Activated CD4-positive, alpha-beta T cell treated with anti-CD3 and anti-CD28 coated beads for 36 hours (primary cell): ENCODE data around the gene WHRN. TPM values are rescaled to one million over a fixed set of nuclear protein-coding genes. Genes with fewer than 3 reads are reported as not detected.

Experiments used
- ATAC-seq: fragments of 200-7000 bp; cut with Tn5 transposase; one replicate; pipeline ENCODE4 v1.10.0; 2021; ENCODE audit warnings: mild to moderate bottlenecking, moderate library complexity
- CTCF ChIA-PET: fragments of 350-600 bp; sonication (Branson Sonifier 250); formaldehyde crosslinking; loops from one replicate; lab custom pipeline; 2021; ENCODE audit warnings: antibody characterized with exemption; lab: Charles Lee
- POLR2A ChIA-PET: fragments of 350-600 bp; sonication (Branson Sonifier 250); formaldehyde crosslinking; loops from one replicate; lab custom pipeline; 2021; ENCODE audit warnings: antibody characterized with exemption, inconsistent platforms; lab: Charles Lee
- DNase-seq: peaks from one replicate; pipeline ENCODE4 v3.0.0-alpha.2; 2020
- H3K27ac Mint-ChIP-seq: one replicate; pipeline ENCODE4 v1.8.0; 2021; ENCODE audit warnings: mixed read lengths
- H3K27me3 Mint-ChIP-seq: one replicate; pipeline ENCODE4 v1.8.0; 2021; ENCODE audit warnings: mixed read lengths
- H3K36me3 Mint-ChIP-seq: one replicate; pipeline ENCODE4 v1.8.0; 2021; ENCODE audit warnings: low read depth, mixed read lengths
- H3K4me1 Mint-ChIP-seq: one replicate; pipeline ENCODE4 v1.8.0; 2021; ENCODE audit warnings: mixed read lengths
- H3K4me3 Mint-ChIP-seq: one replicate; pipeline ENCODE4 v1.8.0; 2021; ENCODE audit warnings: mild to moderate bottlenecking, moderate library complexity, mixed read lengths
- H3K9me3 Mint-ChIP-seq: one replicate; pipeline ENCODE4 v1.8.0; 2021; ENCODE audit warnings: low read depth, mixed read lengths
- intact Hi-C, 2 experiments: fragments of 100-400 bp; cut with DNase I in 1 of 2; cut with micrococcal nuclease in 1 of 2; formaldehyde crosslinking; loops; one replicate each; pipeline versions ENCODE4 v1.14.2 to v1.15.1; 2022 to 2024; cut with DNase I, micrococcal nuclease
- total RNA-seq, 2 experiments: library from RNA; stranded (reverse); gene quantifications; one replicate each; pipeline ENCODE4 v1.2.3, GENCODE V29; 2021

Gene WHRN
- total RNA-seq, 2 experiments from 2014 or later = 1.9 to 2.0 TPM

DNA sequence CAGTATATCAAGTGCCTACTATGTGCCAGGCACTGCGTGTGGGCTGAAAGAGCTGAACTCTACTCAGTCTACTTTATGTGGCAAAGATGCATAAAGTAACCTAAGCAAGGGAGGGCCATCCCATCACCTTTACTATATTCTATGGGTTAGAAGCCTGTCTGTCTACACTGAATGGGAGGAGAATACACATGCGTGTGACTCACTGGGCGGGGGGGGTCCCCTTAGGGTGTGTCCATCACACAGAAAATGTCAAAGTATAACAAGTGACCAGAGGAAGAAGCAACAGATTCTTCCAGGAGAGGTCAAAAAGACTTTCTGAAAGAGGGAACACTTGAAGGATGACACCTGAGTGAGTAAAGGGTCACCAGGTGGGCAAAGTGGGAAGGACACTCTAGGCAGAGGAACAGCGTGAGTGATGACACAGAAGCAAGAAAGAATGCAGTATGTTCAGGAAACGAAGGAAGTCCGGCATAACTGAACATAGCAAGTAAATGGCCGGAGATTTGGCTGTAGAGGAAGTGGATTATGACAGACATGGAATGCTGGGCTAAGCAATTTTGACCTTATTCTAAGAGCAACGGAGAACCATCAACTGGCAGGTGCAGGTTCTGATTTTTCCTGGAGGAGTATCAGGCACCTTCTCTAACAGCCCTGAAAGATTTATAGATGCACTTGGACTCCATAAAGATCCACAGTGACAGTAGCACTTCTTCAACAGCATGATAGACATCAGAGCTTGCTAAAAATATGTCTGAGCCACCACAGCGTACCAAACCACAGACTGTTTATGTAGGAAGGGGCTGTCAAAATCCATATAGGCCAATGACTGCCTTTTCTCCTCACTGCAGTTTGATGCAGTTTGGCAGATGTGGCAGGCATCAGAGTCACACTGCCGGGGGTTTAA, 8.0 kb upstream of the WHRN start:
- intact Hi-C loops = no loop called here
- Mint-ChIP-seq H3K27me3 (peaks cover 14% of the 10 kb centered on the region), H3K4me3 (no peak overlapping the region), H3K4me1 (peaks cover 5% of the 10 kb centered on the region), H3K27ac (no peak overlapping the region), H3K36me3 (no peaks in the 10 kb centered on the region), H3K9me3 (no peaks in the 10 kb centered on the region)
- peak; percentile 42 for ATAC-seq
- peak; percentile 24 for DNase-seq
- ChIA-PET CTCF (interaction anchor here (1.6 kb wide), 1 partner anchor 25 kb away, joined by 4 read pairs; no protein-coding TSS in a partner anchor), POLR2A (no interaction called here)

DNA sequence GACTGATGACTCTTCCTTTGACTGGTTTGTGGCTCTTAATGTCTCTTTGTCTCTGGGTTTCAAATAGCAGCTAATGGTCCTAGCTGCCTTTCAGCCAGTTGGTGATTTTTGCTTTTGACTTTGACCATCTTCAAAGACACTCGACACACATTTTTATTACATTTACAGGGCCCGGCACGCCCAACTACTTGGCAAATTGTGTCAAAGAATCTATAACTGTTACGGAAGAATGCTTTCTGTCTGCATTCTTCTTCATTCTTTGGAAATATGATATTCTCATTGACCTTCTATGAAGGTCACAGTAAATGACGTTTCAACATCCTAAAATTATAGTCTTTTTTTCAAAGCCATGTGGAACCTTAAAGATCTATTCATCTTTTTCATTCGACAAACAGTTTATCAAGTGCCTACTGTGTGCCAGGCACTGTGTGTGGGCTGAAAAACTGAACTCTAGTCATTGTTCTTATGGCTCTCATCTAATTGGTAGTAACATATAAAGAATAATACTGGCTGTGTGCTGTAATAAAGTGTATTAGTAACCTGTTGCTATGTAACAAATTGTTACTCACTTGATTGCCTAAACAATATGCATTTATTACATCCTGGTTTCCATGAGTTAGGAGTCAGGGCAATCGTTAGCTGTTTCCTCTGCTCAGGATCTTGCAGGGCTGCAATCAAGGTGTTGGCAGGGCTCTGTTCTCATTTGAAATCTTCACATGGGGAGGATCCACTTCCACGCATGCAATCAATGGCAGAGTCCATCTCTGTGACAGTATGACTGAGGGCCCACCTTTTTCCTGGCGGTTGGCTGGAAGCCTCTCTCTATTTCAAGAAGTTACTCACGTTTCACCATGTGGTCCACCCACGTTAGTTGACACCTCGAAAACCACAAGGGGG, 7.0 kb upstream of the WHRN start:
- H3K27me3 Mint-ChIP-seq = peaks cover 17% of the 10 kb centered on the region
- H3K27ac Mint-ChIP-seq = no peak overlapping the region
- H3K9me3 Mint-ChIP-seq = no peaks in the 10 kb centered on the region
- H3K4me1 Mint-ChIP-seq = peaks cover 7% of the 10 kb centered on the region
- intact Hi-C loops = no loop called here
- ATAC-seq = no peak
- ChIA-PET CTCF (interaction anchor here (0.7 to 1.6 kb wide), 2 partner anchors 24 to 64 kb away, joined by 3 to 4 read pairs; no protein-coding TSS in a partner anchor), POLR2A (no interaction called here)
- H3K36me3 Mint-ChIP-seq = no peaks in the 10 kb centered on the region
- no peak for DNase-seq
- H3K4me3 Mint-ChIP-seq = no peak overlapping the region

DNA sequence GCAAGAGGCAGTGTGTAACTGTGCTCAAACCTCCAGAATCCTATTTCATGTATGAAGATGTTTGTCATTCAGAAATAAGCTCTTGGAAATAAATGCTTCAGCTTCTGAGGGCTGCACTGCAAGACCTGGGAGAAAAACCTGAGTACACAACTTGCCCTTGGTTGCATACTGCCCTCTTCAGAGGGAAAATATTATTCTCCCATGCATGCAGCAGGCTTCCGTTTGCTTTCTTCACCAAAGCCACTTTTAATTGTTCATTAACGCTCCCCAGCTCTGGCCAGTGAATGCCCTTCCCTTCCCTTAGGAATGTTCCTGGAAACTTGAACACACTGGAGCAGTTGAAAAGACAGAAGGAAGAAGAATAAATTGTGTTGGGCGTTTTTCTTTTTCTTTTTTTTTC, 2.5 kb upstream of the WHRN start:
- Mint-ChIP-seq H3K36me3 (no peaks in the 10 kb centered on the region), H3K27me3 (peaks cover 21% of the 10 kb centered on the region), H3K4me3 (no peak overlapping the region), H3K27ac (peak overlapping the region; percentile 31), H3K4me1 (peaks cover 12% of the 10 kb centered on the region), H3K9me3 (no peaks in the 10 kb centered on the region)
- ChIA-PET POLR2A (no interaction called here), CTCF (interaction anchor here (0.8 to 4.0 kb wide), 11 partner anchors 11 to 153 kb away, joined by 3 to 27 read pairs (median 5); no protein-coding TSS in a partner anchor)
- ATAC-seq = peak; percentile 25
- intact Hi-C loops = loop anchor here (1.0 to 10.0 kb wide), 7 partner anchors 21 to 350 kb away; partner anchors contain the start of gene COL27A1 (in 1 of the 2)
- DNase-seq = peak; percentile 21

DNA sequence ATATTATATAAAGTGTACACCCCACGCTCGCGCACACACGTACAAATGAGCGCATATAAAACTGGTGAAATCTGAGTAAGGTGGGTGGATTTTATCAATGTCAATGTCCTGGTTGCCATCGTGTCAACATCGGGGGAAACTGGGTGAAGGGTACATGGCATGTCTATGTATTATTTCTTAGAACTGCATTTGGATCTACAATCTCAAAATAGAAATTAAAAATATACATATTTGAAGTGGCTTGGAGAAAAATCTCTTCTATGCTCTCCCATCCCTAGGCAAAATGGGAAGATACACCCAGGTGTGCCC, 763 bp upstream of the WHRN start:
- intact Hi-C loops = loop anchor here (2.0 to 10.0 kb wide), 6 partner anchors 19 to 349 kb away; partner anchors contain the start of gene COL27A1 (in 1 of the 2)
- Mint-ChIP-seq H3K27ac (no peak overlapping the region), H3K9me3 (no peaks in the 10 kb centered on the region), H3K36me3 (no peaks in the 10 kb centered on the region), H3K27me3 (peaks cover 19% of the 10 kb centered on the region), H3K4me3 (peak overlapping the region; percentile 75), H3K4me1 (peaks cover 21% of the 10 kb centered on the region)
- DNase-seq (no peak), ATAC-seq (no peak)
- ChIA-PET CTCF (interaction anchor here (0.6 to 4.0 kb wide), 6 partner anchors 10 to 185 kb away, joined by 3 to 27 read pairs (median 6); no protein-coding TSS in a partner anchor), POLR2A (no interaction called here)

DNA sequence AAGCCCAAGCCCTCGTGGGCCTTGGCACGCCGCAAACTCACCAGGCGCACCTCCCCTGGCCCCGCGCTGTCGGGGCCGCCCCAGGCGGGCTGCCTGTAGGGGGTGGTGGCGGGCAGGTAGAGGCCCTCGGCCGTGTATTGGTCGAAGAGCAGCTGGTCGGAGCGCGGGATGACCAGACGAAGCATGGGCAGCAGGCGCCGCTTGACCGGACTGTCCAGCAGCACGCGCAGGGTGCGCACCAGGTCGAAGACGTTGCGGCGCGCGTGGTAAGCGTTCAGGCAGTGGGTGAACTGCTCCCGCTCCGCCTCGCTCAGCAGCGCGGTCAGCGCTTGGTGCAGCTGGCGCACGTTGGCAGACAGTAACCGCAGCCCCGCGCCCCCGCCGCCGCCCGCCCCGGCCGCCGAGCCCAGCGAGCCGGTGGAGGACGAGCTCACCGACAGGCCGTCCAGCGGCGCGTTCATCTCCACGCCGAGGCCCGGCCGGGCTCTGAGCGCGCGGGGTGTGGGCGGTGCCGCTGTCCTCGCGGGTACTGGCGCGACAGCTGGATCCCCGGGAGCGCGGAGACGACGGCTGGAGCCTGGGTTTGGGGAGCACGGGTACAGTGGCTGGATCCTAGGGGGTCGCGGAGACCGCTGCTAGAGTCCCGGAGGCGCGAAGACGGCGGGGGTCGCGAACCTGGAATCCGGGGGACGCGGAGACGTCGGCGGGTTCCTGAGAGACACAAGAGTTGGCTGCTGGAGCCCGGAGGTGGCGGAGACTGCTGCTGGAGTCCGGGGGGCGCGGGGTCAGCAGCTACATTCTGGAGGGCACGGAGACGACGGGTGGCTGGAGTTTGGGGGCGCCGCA, 709 bp downstream of the WHRN start:
- ChIA-PET CTCF (interaction anchor here (0.6 to 2.8 kb wide), 7 partner anchors 11 to 427 kb away, joined by 3 to 14 read pairs (median 6); no protein-coding TSS in a partner anchor), POLR2A (interaction anchor here (0.6 to 1.2 kb wide), 7 partner anchors 17 to 414 kb away, joined by 3 to 7 read pairs (median 3); partner anchors contain the start of gene ATP6V1G1)
- Mint-ChIP-seq H3K27me3 (peaks cover 19% of the 10 kb centered on the region), H3K27ac (no peak overlapping the region), H3K36me3 (no peaks in the 10 kb centered on the region), H3K4me1 (peaks cover 21% of the 10 kb centered on the region), H3K9me3 (no peaks in the 10 kb centered on the region), H3K4me3 (peak overlapping the region; percentile 75)
- intact Hi-C loops = loop anchor here (1.0 to 10.0 kb wide), 9 partner anchors 17 to 347 kb away; partner anchors contain the start of genes ATP6V1G1 (in 2 of the 2), COL27A1 (in 1 of the 2) and TMEM268 (in 1 of the 2)
- peak; percentile 27 for ATAC-seq
- DNase-seq = peak; percentile 61

DNA sequence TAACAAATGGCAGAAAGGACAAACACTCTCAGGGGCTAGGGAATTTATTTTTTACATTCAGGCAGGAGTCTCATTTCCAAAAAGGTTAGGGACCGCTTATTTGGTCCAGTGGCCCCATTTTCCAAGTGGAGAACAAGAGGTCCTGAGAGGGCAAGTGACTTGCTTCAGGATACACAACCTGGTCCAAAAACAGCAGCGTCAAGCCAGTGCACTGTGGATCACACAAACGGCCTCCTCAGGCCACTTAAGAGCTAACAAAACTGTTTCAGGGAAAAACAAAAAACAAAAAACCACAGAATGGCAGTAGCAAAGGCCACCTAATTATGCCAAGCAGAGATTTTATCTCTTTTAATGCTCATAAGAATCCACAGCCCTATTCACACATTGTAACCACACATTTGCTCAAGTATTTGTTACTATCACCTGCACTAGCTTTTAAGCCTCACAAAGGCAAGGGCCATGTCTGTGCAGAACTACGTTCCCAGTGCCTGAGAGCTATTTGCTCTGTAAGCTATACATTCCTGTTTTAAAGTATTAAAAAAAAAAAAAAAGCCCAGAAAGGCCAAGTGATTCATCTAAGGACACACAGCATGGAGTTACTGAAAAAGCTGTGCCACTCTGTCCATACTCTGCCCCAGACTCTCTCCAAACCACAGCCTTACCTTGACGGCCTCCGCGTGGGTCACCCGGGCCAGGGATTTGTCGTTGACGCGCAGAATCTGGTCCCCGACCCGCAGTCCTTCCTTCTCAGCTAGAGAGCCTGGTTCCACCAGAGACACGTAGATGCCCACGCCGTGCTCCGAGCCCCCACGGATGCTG, 1.5 kb downstream of the WHRN start:
- ChIA-PET CTCF (interaction anchor here (1.0 to 2.8 kb wide), 5 partner anchors 16 to 150 kb away, joined by 3 to 14 read pairs (median 10); no protein-coding TSS in a partner anchor), POLR2A (interaction anchor here (0.6 to 1.2 kb wide), 7 partner anchors 16 to 415 kb away, joined by 3 to 7 read pairs (median 3); partner anchors contain the start of gene ATP6V1G1)
- H3K27ac Mint-ChIP-seq = no peak overlapping the region
- peaks cover 12% of the 10 kb centered on the region for H3K27me3 Mint-ChIP-seq
- no peaks in the 10 kb centered on the region for H3K9me3 Mint-ChIP-seq
- ATAC-seq (no peak), DNase-seq (no peak)
- no peaks in the 10 kb centered on the region for H3K36me3 Mint-ChIP-seq
- peaks cover 21% of the 10 kb centered on the region for H3K4me1 Mint-ChIP-seq
- intact Hi-C loops = loop anchor here in 1 of 2 experiments (1.0 to 10.0 kb wide), 2 partner anchors 84 to 159 kb away; partner anchors contain the start of gene ATP6V1G1
- peak overlapping the region; percentile 53 for H3K4me3 Mint-ChIP-seq

DNA sequence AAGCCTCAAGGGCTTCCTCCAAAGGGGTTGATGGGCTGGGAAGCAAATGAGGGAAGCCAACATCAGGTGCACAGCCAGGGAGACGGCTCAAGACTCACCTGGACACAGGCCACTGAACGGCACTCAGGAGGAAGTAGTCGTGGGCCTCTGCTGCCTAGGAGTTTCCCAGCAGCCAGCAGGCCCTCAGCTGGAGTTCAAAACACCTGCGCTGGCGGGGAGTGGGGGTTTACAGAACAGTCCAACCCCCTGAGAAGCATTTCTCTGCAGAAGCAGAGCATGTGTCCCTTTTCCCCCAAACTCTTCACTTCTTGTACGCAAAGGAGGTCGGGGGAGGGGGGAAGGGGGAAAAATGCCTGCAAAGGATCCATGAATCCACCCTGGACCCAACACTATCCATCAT, 2.3 kb downstream of the WHRN start:
- peaks cover 21% of the 10 kb centered on the region for H3K4me1 Mint-ChIP-seq
- intact Hi-C loops = loop anchor here in 1 of 2 experiments (10.0 kb wide), 1 partner anchor 158 kb away; no protein-coding TSS in a partner anchor
- peaks cover 12% of the 10 kb centered on the region for H3K27me3 Mint-ChIP-seq
- ChIA-PET CTCF (interaction anchor here (0.7 to 2.8 kb wide), 4 partner anchors 18 to 150 kb away, joined by 3 to 13 read pairs (median 10); no protein-coding TSS in a partner anchor), POLR2A (interaction anchor here (0.5 kb wide), 1 partner anchor 406 kb away, joined by 6 read pairs; no protein-coding TSS in a partner anchor)
- ATAC-seq (no peak), DNase-seq (no peak)
- no peak overlapping the region for H3K27ac Mint-ChIP-seq
- no peaks in the 10 kb centered on the region for H3K36me3 Mint-ChIP-seq
- H3K4me3 Mint-ChIP-seq = no peak overlapping the region
- H3K9me3 Mint-ChIP-seq = no peaks in the 10 kb centered on the region

DNA sequence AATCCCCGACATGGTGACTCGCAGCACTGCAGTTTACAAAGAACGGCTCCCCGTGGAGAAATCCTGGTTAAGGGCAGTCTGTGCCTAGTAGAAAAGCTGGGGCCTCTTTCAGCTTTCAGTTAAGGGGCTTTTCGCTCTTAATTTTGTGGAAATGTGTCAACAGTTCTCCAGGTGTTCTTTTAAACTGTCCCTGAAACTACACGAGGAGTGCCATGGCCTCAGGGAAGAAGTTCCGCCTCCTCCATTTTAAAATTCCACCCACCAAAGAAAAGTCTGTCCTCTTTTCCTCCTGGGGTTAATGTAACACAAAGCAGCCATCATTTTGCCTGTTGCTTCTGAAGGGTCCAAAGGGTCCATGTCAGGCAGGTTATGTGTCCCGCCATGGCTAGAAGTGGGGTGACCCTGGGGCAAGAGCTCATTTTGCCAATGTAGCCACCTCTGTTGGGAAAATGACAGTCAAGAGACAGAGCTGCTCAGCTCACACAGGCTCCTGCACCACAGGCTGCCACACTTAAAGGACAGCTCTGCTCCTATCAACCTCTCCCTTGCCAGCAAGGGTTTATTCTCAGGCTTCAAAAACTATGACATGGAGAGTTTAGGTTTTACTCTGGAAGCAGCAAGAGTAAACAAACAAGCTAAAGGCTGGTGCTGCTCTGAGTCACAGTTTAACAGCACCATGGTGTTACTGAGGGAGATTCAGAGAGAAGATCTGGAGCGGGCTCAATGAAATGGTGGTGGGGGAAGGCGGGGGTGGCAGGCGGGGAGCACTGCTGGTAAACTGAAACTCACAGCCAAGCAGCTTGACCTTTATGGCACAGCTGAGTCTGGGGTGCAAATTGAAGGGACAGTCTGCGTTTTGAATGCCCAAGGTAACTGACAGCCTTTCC, 3.2 kb downstream of the WHRN start:
- POLR2A ChIA-PET = interaction anchor here (0.5 kb wide), 1 partner anchor 407 kb away, joined by 6 read pairs; no protein-coding TSS in a partner anchor
- H3K9me3 Mint-ChIP-seq = no peaks in the 10 kb centered on the region
- DNase-seq = no peak
- CTCF ChIA-PET = interaction anchor here (0.6 to 1.4 kb wide), 7 partner anchors 12 to 235 kb away, joined by 3 to 9 read pairs (median 3); no protein-coding TSS in a partner anchor
- no peak overlapping the region for H3K4me3 Mint-ChIP-seq
- intact Hi-C loops = loop anchor here in 1 of 2 experiments (10.0 kb wide), 1 partner anchor 157 kb away; no protein-coding TSS in a partner anchor
- H3K36me3 Mint-ChIP-seq = no peaks in the 10 kb centered on the region
- H3K27me3 Mint-ChIP-seq = peaks cover 7% of the 10 kb centered on the region
- H3K4me1 Mint-ChIP-seq = peaks cover 24% of the 10 kb centered on the region
- peak; percentile 20 for ATAC-seq
- no peak overlapping the region for H3K27ac Mint-ChIP-seq
